Transverse colon (tissue), 4 donors: ENCODE results near the gene SYT7. TPM values are rescaled to one million over a fixed set of nuclear protein-coding genes. Genes with fewer than 3 reads are reported as not detected.

Source experiments
- DNase-seq: peaks from one replicate; pipeline ENCODE4 v3.0.0-alpha.2; 2019
- H3K27ac ChIP-seq, 4 donors: fragments of 200-600 bp; sonication (generic); 2 replicates each; pipeline ENCODE4 v1.5.1; 2016 to 2018; ENCODE audit warnings: inconsistent platforms in 4 of 4
- H3K27me3 ChIP-seq: fragments of 200-600 bp; sonication (generic); 2 replicates; pipeline ENCODE4 v1.5.1; 2017; ENCODE audit warnings: inconsistent platforms
- H3K36me3 ChIP-seq, 4 donors: fragments of 200-600 bp; sonication (generic); 2 replicates each; pipeline ENCODE4 v1.5.1; 2017 to 2019; ENCODE audit warnings: inconsistent platforms in 4 of 4
- H3K4me1 ChIP-seq, 4 donors: fragments of 200-600 bp; sonication (generic); 2 replicates each; pipeline ENCODE4 v1.5.1; 2017 to 2020; ENCODE audit warnings: inconsistent platforms in 4 of 4
- H3K4me3 ChIP-seq, 4 donors: fragments of 200-600 bp; sonication (generic); 1 replicate in 1 of 4; 2 replicates in 3 of 4; pipeline versions ENCODE4 v1.5.1 to v1.6.1; 2017 to 2019; ENCODE audit warnings: inconsistent platforms in 4 of 4
- H3K9me3 ChIP-seq, 2 donors: fragments of 200-600 bp; sonication (generic); 2 replicates each; pipeline ENCODE4 v1.5.1; 2017 to 2019; ENCODE audit warnings: inconsistent platforms in 2 of 2
- CTCF ChIP-seq, 5 experiments: fragments of 200-600 bp in 3 of 5; fragments of 450-650 bp in 2 of 5; sonication (generic) in 3 of 5; IDR thresholded peaks; 1 replicate in 2 of 5; 2 replicates in 3 of 5; pipeline ENCODE4 v1.5.1; 2016 to 2017; ENCODE audit warnings: antibody characterized with exemption in 5 of 5, inconsistent platforms in 3 of 5, mild to moderate bottlenecking in 2 of 5, moderate library complexity in 1 of 5
- EP300 ChIP-seq: sonication (generic); formaldehyde crosslinking; IDR thresholded peaks from one replicate; pipeline ENCODE4 v1.6.1; 2017; ENCODE audit warnings: antibody characterized with exemption, low read depth
- POLR2A ChIP-seq: fragments of 450-650 bp; IDR thresholded peaks from one replicate; pipeline ENCODE4 v1.6.1; 2016; ENCODE audit warnings: antibody characterized with exemption, mild to moderate bottlenecking, moderate library complexity
- POLR2AphosphoS5 ChIP-seq, 3 donors: sonication (generic); formaldehyde crosslinking; IDR thresholded peaks; one replicate each; pipeline ENCODE4 v1.6.1; 2016; ENCODE audit warnings: antibody characterized with exemption in 3 of 3
- WGBS, 2 donors: methylation state at CpG; one replicate each; pipeline ENCODE4 v1.1.5; 2018; ENCODE audit warnings: low coverage in 1 of 2; 5-methylcytosine and 5-hydroxymethylcytosine counted together
- in situ Hi-C, 4 donors: fragments of 200-750 bp; cut with MboI; loops; one replicate each; pipeline versions ENCODE4 v1.15.0 to v1.15.1; 2017; ENCODE audit warnings: low sequenced_read_pairs in 3 of 4, low pct_ligation_motif_present in 1 of 4, low pct_unique_long_range_greater_than_20kb in 1 of 4
- intact Hi-C: fragments of 100-400 bp; cut with DNase I; formaldehyde crosslinking; loops from one replicate; pipeline ENCODE4 v1.15.1; 2023; ENCODE audit warnings: low total_unique reads
- total RNA-seq, 4 donors: library from RNA; depleted of rRNA; stranded (reverse); fragments of >200 nt; gene quantifications; one replicate each; pipeline ENCODE4 v1.1.0, GENCODE V29; 2016

SYT7 gene
- total RNA-seq, 4 donors from 2014 or later: 6.8 to 26.2 (median 12.8) TPM

- no peaks in the 10 kb centered on the region for H3K36me3 ChIP-seq
- H3K4me1 ChIP-seq: peaks cover 0 to 8% (median 2%) of the 10 kb centered on the region in 4 donors
- no peak overlapping the region for H3K4me3 ChIP-seq
- H3K27ac ChIP-seq: no peak overlapping the region
- intact Hi-C loops (no loop called here), in situ Hi-C loops (no loop called here)
- 60 to 64% methylated on average over 2 to 8 of the region's 8 CpGs for WGBS, 2 donors
- no peak for TF ChIP-seq EP300
- TF ChIP-seq POLR2A: no peak
- no peak for TF ChIP-seq CTCF (IDR thresholded peaks at IDR 0.05)
- TF ChIP-seq POLR2AphosphoS5 (IDR thresholded peaks at IDR 0.05): no peak
- peaks cover 32% of the 10 kb centered on the region for H3K27me3 ChIP-seq
- no peak for DNase-seq
- no peaks in the 10 kb centered on the region for H3K9me3 ChIP-seq
These were observed 15.8 kb downstream of the SYT7 start for GRCh38 chr11:61564936-61565696.

GRCh38 chr11:61560751-61561150 lies 20.1 kb downstream of the SYT7 start:
- Histone ChIP-seq H3K27me3 (peaks cover 38% of the 10 kb centered on the region), H3K36me3 (no peaks in the 10 kb centered on the region), H3K4me1 (no peaks in the 10 kb centered on the region), H3K4me3 (no peak overlapping the region), H3K9me3 (no peaks in the 10 kb centered on the region), H3K27ac (no peak overlapping the region)
- 73 to 77% methylated on average over 2 to 6 of the region's 6 CpGs for WGBS, 2 donors
- no peak for DNase-seq
- TF ChIP-seq CTCF (IDR thresholded peaks at IDR 0.05) (no peak), POLR2A (no peak), POLR2AphosphoS5 (IDR thresholded peaks at IDR 0.05) (no peak), EP300 (no peak)
- intact Hi-C loops: no loop called here
- in situ Hi-C loops: no loop called here

- DNase-seq: no peak
- peaks cover 74% of the 10 kb centered on the region for H3K27me3 ChIP-seq
- 56 to 76% methylated on average over 2 to 3 of the region's 3 CpGs for WGBS, 2 donors
- intact Hi-C loops: no loop called here
- no peak overlapping the region for H3K4me3 ChIP-seq
- no peaks in the 10 kb centered on the region for H3K36me3 ChIP-seq
- H3K9me3 ChIP-seq: no peaks in the 10 kb centered on the region
- no peak overlapping the region for H3K27ac ChIP-seq
- H3K4me1 ChIP-seq: peaks cover 0 to 6% (median 3%) of the 10 kb centered on the region in 4 donors
- in situ Hi-C loops: no loop called here
- TF ChIP-seq CTCF (IDR thresholded peaks at IDR 0.05) (no peak), POLR2A (no peak), EP300 (no peak), POLR2AphosphoS5 (IDR thresholded peaks at IDR 0.05) (no peak)
These were observed 24.3 kb downstream of the SYT7 start for GRCh38 chr11:61556621-61557020.

- Histone ChIP-seq H3K36me3 (no peaks in the 10 kb centered on the region), H3K4me3 (no peak overlapping the region), H3K27me3 (peaks cover 76% of the 10 kb centered on the region), H3K4me1 (peaks cover 0 to 6% (median 3%) of the 10 kb centered on the region in 4 donors), H3K9me3 (no peaks in the 10 kb centered on the region), H3K27ac (no peak overlapping the region)
- intact Hi-C loops (no loop called here), in situ Hi-C loops (no loop called here)
- no peak for DNase-seq
- 46% methylated on average over 6 of the region's 10 CpGs; no CpG with 5 or more reads in 1 of the 2 donors for WGBS, 2 donors
- TF ChIP-seq CTCF (IDR thresholded peaks at IDR 0.05) (no peak), EP300 (no peak), POLR2AphosphoS5 (IDR thresholded peaks at IDR 0.05) (no peak), POLR2A (no peak)
These were observed 24.9 kb downstream of the SYT7 start for GRCh38 chr11:61555978-61556377.
